ENCODE results near the gene ZNF426.
"Not testable (repeated sequence)": the region's sequence is repeated elsewhere in the genome, so short reads cannot be mapped to it uniquely, and the experiment has no call there.

Gene ZNF426
- total RNA-seq, result 28.2 to 56.7 (median 41.5) reads per million in 9 experiments

GRCh38 chr19:9538183-9539058, at the start of gene ZNF426:
Gene ZNF426, minus strand, starts transcription at chr19:9538645. Its CDS starts 2,413 bp downstream, at chr19:9536232.
- peak within 1 kb of the TSS; percentile 89 to 98 for H3K4me3 Mint-ChIP-seq
- ATAC-seq (replicated peaks) (peak; percentile 97), DNase-seq (peak; percentile 82 to 89 (median 82))
- no peaks in the 10 kb centered on the region for H3K27me3 Mint-ChIP-seq
- H3K27ac Mint-ChIP-seq, result peak within 1 kb of the TSS; percentile 97 to 98
- peaks cover 20 to 21% of the 10 kb centered on the region in 2 donors for H3K4me1 Mint-ChIP-seq (ENCODE audit: low read depth in 2 of 2)
- H3K9me3 Mint-ChIP-seq, result peaks cover 5 to 15% of the 10 kb centered on the region in 2 donors
- H3K36me3 Mint-ChIP-seq (ENCODE audit: insufficient read depth), result peaks cover 39% of the 10 kb centered on the region

GRCh38 chr19:9586764-9587163, 48.3 kb upstream of the ZNF426 start:
- no peak overlapping the region for H3K4me3 Mint-ChIP-seq
- peak; percentile 53 for ATAC-seq (replicated peaks)
- H3K36me3 Mint-ChIP-seq (ENCODE audit: insufficient read depth), result peaks cover 8% of the 10 kb centered on the region
- DNase-seq, result peak; percentile 59 to 72 (median 65)
- peaks cover 4 to 24% of the 10 kb centered on the region in 2 donors for H3K27me3 Mint-ChIP-seq
- no peaks in the 10 kb centered on the region for H3K9me3 Mint-ChIP-seq
- no peak overlapping the region for H3K27ac Mint-ChIP-seq
- peaks cover 9 to 12% of the 10 kb centered on the region in 2 donors for H3K4me1 Mint-ChIP-seq (ENCODE audit: low read depth in 2 of 2)

GRCh38 chr19:9584073-9584833, 45.8 kb upstream of the ZNF426 start, which contains the start of gene ZNF121:
Gene ZNF121, minus strand, starts transcription at chr19:9584504. Its CDS starts 16,407 bp downstream, at chr19:9568097.
- ATAC-seq (replicated peaks) (peak; percentile 86), DNase-seq (peak; percentile 75 to 77 (median 75))
- Mint-ChIP-seq H3K27me3 (peaks cover 0 to 10% of the 10 kb centered on the region in 2 donors), H3K9me3 (no peaks in the 10 kb centered on the region), H3K4me3 (peak within 1 kb of the TSS; percentile 95), H3K27ac (peak within 1 kb of the TSS; percentile 97 to 98), H3K36me3 (ENCODE audit: insufficient read depth) (peaks cover 11% of the 10 kb centered on the region), H3K4me1 (ENCODE audit: low read depth in 2 of 2) (peaks cover 21 to 28% of the 10 kb centered on the region in 2 donors)

DNA sequence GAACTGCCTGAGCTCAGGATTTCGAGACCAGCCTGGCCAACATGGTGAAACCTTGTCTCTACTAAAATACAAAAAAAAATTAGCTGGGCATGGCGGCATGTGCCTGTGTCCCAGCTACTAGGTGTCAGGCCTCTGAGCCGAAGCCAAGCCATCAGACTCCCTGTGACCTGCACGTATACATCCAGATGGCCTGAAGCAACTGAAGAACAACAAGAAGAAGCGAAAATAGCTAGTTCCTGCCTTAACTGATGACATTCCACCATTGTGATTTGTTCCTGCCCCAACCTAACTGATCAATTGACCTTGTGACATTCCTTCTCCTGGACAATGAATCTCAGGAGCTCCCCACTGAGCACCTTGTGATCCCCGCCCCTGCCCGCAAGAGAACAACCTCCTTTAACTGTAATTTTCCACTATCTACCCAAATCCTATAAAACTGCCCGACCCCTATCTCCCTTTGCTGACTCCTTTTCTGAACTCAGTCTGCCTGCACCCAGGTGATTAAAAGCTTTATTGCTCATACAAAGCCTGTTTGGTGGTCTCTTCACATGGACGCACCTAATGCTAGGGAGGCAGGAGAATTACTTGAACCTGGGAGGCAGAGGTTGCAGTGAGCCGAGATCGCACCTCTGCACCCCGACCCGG, 43.8 kb upstream of the ZNF426 start:
- H3K9me3 Mint-ChIP-seq; ATAC-seq (replicated peaks); H3K27me3 Mint-ChIP-seq; DNase-seq: not testable (repeated sequence)
- Mint-ChIP-seq H3K27ac (peak overlapping the region; percentile 39 to 70), H3K4me3 (peak overlapping the region; percentile 62 to 66), H3K36me3 (ENCODE audit: insufficient read depth) (peaks cover 14% of the 10 kb centered on the region), H3K4me1 (ENCODE audit: low read depth in 2 of 2) (peaks cover 35 to 45% of the 10 kb centered on the region in 2 donors)

DNA sequence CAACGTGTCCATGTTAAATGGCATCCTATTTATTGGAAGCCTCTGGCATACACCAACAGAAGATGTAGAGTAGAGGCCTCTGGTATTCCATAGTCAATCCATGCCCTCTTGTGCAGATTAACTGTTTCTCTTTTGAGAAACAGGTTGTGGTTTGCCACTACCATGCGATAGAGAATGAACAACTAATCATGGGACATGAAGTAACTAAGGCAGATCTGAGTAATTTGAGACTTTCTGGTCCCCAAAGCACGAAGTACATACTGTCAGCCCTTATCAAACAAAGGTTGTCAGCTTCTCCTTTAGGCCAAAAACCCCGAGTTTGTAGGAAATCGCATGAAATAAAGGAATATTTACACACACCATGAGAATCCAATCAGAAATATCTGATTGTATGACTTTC, 42.3 kb upstream of the ZNF426 start:
- no peaks in the 10 kb centered on the region for H3K9me3 Mint-ChIP-seq
- peaks cover 37 to 56% of the 10 kb centered on the region in 2 donors for H3K4me1 Mint-ChIP-seq (ENCODE audit: low read depth in 2 of 2)
- no peak for ATAC-seq (replicated peaks)
- H3K36me3 Mint-ChIP-seq (ENCODE audit: insufficient read depth), result peaks cover 26% of the 10 kb centered on the region
- no peaks in the 10 kb centered on the region for H3K27me3 Mint-ChIP-seq
- H3K27ac Mint-ChIP-seq, result peak overlapping the region in 1 of 2 donors; percentile 48
- peak overlapping the region in 1 of 2 donors; percentile 34 for H3K4me3 Mint-ChIP-seq
- no peak for DNase-seq

GRCh38 chr19:9570255-9570654, 31.8 kb upstream of the ZNF426 start:
- Mint-ChIP-seq H3K4me3 (no peak overlapping the region), H3K36me3 (ENCODE audit: insufficient read depth) (peaks cover 48% of the 10 kb centered on the region), H3K9me3 (peaks cover 12 to 14% of the 10 kb centered on the region in 2 donors), H3K27ac (no peak overlapping the region), H3K4me1 (ENCODE audit: low read depth in 2 of 2) (peaks cover 10 to 16% of the 10 kb centered on the region in 2 donors), H3K27me3 (no peaks in the 10 kb centered on the region)
- no peak for DNase-seq
- no peak for ATAC-seq (replicated peaks)

- peaks cover 0 to 2% of the 10 kb centered on the region in 2 donors for H3K4me1 Mint-ChIP-seq (ENCODE audit: low read depth in 2 of 2)
- H3K27ac Mint-ChIP-seq, result no peak overlapping the region
- DNase-seq (no peak), ATAC-seq (replicated peaks) (no peak)
- H3K27me3 Mint-ChIP-seq, result no peaks in the 10 kb centered on the region
- no peak overlapping the region for H3K4me3 Mint-ChIP-seq
- peaks cover 5 to 12% of the 10 kb centered on the region in 2 donors for H3K9me3 Mint-ChIP-seq
- H3K36me3 Mint-ChIP-seq (ENCODE audit: insufficient read depth), result peaks cover 64% of the 10 kb centered on the region
Observed at GRCh38 chr19:9566729-9567128, 28.3 kb upstream of the ZNF426 start.

GRCh38 chr19:9565900-9566705, 27.7 kb upstream of the ZNF426 start:
- H3K27ac Mint-ChIP-seq, result no peak overlapping the region
- no peaks in the 10 kb centered on the region for H3K27me3 Mint-ChIP-seq
- no peak overlapping the region for H3K4me3 Mint-ChIP-seq
- H3K4me1 Mint-ChIP-seq (ENCODE audit: low read depth in 2 of 2), result peaks cover 0 to 2% of the 10 kb centered on the region in 2 donors
- DNase-seq, result no peak
- H3K36me3 Mint-ChIP-seq (ENCODE audit: insufficient read depth), result peaks cover 68% of the 10 kb centered on the region
- no peak for ATAC-seq (replicated peaks)
- H3K9me3 Mint-ChIP-seq, result peaks cover 5 to 12% of the 10 kb centered on the region in 2 donors

DNA sequence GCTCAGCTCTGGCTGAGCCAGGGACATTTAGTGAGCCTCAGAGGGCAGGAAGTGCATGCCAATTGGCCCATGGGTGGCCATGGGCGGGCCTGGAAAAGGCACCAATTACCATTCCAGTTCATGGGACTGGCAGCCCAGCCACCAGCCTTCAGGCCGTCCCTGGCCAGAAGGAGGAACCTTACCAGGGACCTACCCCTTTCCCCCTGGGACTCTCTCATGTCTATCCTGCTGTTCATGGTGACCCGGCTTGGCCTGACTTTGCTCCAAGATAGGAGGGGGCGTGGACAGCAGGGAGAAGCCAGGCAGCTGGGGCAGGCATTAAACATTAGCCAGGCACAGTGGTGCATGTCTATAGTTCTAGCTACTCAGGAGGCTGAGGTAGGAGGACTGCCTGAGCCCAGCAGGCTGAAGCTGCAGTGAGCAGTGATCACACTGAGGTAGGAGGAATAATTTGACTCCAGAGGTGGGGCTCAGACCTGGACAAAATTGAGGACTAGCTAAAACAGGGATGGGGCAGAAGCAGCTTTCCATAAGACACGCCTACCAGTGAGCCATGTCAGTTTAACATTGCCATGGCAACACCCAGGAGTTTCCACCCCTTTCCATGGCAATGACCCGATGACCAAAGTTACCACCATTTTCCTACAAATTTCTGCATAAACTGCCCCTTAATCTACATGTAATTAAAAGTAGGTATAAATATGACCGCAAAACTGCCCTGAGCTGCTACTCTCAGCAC, 14.3 kb upstream of the ZNF426 start:
- peaks cover 4% of the 10 kb centered on the region for H3K36me3 Mint-ChIP-seq (ENCODE audit: insufficient read depth)
- no peaks in the 10 kb centered on the region for H3K27me3 Mint-ChIP-seq
- H3K4me1 Mint-ChIP-seq (ENCODE audit: low read depth in 2 of 2), result no peaks in the 10 kb centered on the region
- H3K9me3 Mint-ChIP-seq, result peaks cover 4% of the 10 kb centered on the region in 2 donors
- ATAC-seq (replicated peaks), result no peak
- no peak overlapping the region for H3K27ac Mint-ChIP-seq
- DNase-seq, result no peak
- no peak overlapping the region for H3K4me3 Mint-ChIP-seq

GRCh38 chr19:9547870-9548269, 9.4 kb upstream of the ZNF426 start:
- Mint-ChIP-seq H3K4me1 (ENCODE audit: low read depth in 2 of 2) (no peaks in the 10 kb centered on the region), H3K9me3 (peaks cover 4 to 10% of the 10 kb centered on the region in 2 donors), H3K27ac (no peak overlapping the region), H3K4me3 (no peak overlapping the region), H3K36me3 (ENCODE audit: insufficient read depth) (peaks cover 4% of the 10 kb centered on the region), H3K27me3 (no peaks in the 10 kb centered on the region)
- ATAC-seq (replicated peaks), result no peak
- no peak for DNase-seq

DNA sequence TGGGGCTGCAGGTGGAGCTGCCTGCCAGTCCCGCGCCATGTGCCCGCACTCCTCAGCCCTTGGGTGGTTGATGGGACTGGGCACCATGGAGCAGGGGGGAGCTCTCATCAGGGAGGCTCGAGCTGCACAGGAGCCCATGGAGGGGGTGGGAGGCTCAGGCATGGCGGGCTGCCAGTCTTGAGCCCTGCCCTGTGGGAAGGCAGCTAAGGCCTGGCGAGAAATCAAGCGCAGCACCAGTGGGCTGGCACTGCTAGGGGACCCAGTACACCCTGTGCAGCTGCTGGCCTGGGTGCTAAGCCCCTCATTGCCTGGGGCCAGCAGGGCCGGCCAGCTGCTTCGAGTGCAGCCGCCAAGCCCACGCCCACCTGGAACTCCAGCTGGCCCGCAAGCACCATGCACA, 2.8 kb upstream of the ZNF426 start:
- Mint-ChIP-seq H3K9me3 (peaks cover 3 to 15% of the 10 kb centered on the region in 2 donors), H3K36me3 (ENCODE audit: insufficient read depth) (peaks cover 17% of the 10 kb centered on the region), H3K4me1 (ENCODE audit: low read depth in 2 of 2) (peaks cover 20 to 21% of the 10 kb centered on the region in 2 donors)
- not testable (repeated sequence) for ATAC-seq (replicated peaks); H3K4me3 Mint-ChIP-seq; H3K27me3 Mint-ChIP-seq; H3K27ac Mint-ChIP-seq; DNase-seq

GRCh38 chr19:9539921-9540320, 1.5 kb upstream of the ZNF426 start:
- Mint-ChIP-seq H3K4me3 (peak overlapping the region; percentile 60 to 98), H3K9me3 (peaks cover 5 to 15% of the 10 kb centered on the region in 2 donors)
- ATAC-seq (replicated peaks), result not testable (repeated sequence)

More at GRCh38 chr19:9539921-9540320, 1.5 kb upstream of the ZNF426 start:
- not testable (repeated sequence) for DNase-seq, H3K27me3 Mint-ChIP-seq
- Mint-ChIP-seq H3K4me1 (ENCODE audit: low read depth in 2 of 2) (peaks cover 20 to 21% of the 10 kb centered on the region in 2 donors), H3K36me3 (ENCODE audit: insufficient read depth) (peaks cover 26% of the 10 kb centered on the region), H3K27ac (peak overlapping the region; percentile 7 to 98)

Measured in effector memory CD8-positive, alpha-beta T cell (primary cell).